Hindlimb muscle (tissue), 1 donor: ENCODE results near the gene TBC1D3. TPM values are rescaled to one million over a fixed set of nuclear protein-coding genes. Genes with fewer than 3 reads are reported as not detected.
"Not testable (repeated sequence)": the region's sequence is repeated elsewhere in the genome, so short reads cannot be mapped to it uniquely, and the experiment has no call there.

Experiments
- DNase-seq: peaks from one replicate; pipeline ENCODE4 v3.0.0-alpha.2; 2013
- polyA plus RNA-seq: library from polyadenylated mRNA; unstranded; fragments of 120-200 nt; gene quantifications from one replicate; pipeline ENCODE4 v1.2.1, GENCODE V29; 2013; ENCODE audit not compliant: insufficient read length

The TBC1D3 gene
- polyA plus RNA-seq: 0.34 TPM

- DNase-seq: not testable (repeated sequence)
Measured at GRCh38 chr17:38192455-38192854, at the start of gene TBC1D3. Gene TBC1D3, minus strand, starts transcription at chr17:38192555. Its CDS starts 1,526 bp downstream, at chr17:38191029.

GRCh38 chr17:38232790-38233189 lies 40.4 kb upstream of the TBC1D3 start:
- not testable (repeated sequence) for DNase-seq

- DNase-seq: not testable (repeated sequence)
Measured at GRCh38 chr17:38225844-38226495, 33.6 kb upstream of the TBC1D3 start.

GRCh38 chr17:38220867-38221266 lies 28.5 kb upstream of the TBC1D3 start:
- not testable (repeated sequence) for DNase-seq

- not testable (repeated sequence) for DNase-seq
Measured at GRCh38 chr17:38200271-38200670, 7.9 kb upstream of the TBC1D3 start.

- not testable (repeated sequence) for DNase-seq
Measured at GRCh38 chr17:38134860-38135259, 57.5 kb downstream of the TBC1D3 start.

Other genes starting within 250 kb of the TBC1D3 start
- 28.1 TPM for gene TBC1D3L, start 203.5 kb downstream of the TBC1D3 start, polyA plus RNA-seq
- gene TBC1D3D, start 188.6 kb downstream of the TBC1D3 start, polyA plus RNA-seq: 1.4 TPM
- not detected for gene TBC1D3C, start 123.9 kb downstream of the TBC1D3 start, polyA plus RNA-seq
- not detected for gene TBC1D3E, start 64.6 kb downstream of the TBC1D3 start, polyA plus RNA-seq
- gene MRPL45, start 104.6 kb upstream of the TBC1D3 start, polyA plus RNA-seq: 60.5 TPM
- 0.94 TPM for gene GPR179, start 151.4 kb upstream of the TBC1D3 start, polyA plus RNA-seq
- 15.4 TPM for gene SOCS7, start 159.3 kb upstream of the TBC1D3 start, polyA plus RNA-seq
- 47.9 TPM for gene ARHGAP23, start 235.9 kb upstream of the TBC1D3 start, polyA plus RNA-seq